ENCODE measurements around the gene S100A4.

DNA sequence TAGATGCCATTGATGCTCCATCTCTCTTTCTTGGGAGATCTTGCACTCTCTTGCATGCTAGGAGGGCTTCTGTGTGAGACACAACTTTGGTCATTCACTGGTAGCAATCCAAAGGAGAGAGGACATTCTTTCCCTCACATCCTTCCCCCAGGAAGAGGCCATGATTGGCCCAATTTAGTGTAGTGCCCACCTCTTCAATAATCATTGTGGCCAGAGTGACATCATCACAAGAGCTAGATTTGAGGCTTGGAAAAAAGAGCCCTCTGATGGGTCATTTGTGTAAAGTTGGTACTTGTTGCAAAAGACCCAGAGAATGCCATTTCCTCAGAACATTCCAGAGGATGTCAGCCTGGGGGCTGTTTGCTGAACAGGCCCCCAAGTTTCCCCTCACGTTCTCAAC lies 40.0 kb downstream of the S100A4 start:
- TF ChIP-seq, protein P1, sequence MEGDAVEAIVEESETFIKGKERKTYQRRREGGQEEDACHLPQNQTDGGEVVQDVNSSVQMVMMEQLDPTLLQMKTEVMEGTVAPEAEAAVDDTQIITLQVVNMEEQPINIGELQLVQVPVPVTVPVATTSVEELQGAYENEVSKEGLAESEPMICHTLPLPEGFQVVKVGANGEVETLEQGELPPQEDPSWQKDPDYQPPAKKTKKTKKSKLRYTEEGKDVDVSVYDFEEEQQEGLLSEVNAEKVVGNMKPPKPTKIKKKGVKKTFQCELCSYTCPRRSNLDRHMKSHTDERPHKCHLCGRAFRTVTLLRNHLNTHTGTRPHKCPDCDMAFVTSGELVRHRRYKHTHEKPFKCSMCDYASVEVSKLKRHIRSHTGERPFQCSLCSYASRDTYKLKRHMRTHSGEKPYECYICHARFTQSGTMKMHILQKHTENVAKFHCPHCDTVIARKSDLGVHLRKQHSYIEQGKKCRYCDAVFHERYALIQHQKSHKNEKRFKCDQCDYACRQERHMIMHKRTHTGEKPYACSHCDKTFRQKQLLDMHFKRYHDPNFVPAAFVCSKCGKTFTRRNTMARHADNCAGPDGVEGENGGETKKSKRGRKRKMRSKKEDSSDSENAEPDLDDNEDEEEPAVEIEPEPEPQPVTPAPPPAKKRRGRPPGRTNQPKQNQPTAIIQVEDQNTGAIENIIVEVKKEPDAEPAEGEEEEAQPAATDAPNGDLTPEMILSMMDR (conservative IDR thresholded peaks at IDR 0.05; ENCODE audit: low read length): no peak
- TF ChIP-seq EZH2phosphoT487 (IDR thresholded peaks at IDR 0.05; ENCODE audit: borderline replicate concordance): no peak

All from Loucy (cell line).